SKM-1 treated with dmso at 0.1 percent for 144 hours (cell line): ENCODE measurements around the gene MYH10.

Experiments
- DNase-seq: peaks from one replicate; lab custom pipeline; 2025; ENCODE audit not compliant: unreplicated experiment; lab: John Stamatoyannopoulos, UW

Gene MYH10

GRCh38 chr17:8451933-8452614 is 178.5 kb downstream of the MYH10 start:
- DNase-seq: no peak

- DNase-seq: no peak
These were observed 182.2 kb downstream of the MYH10 start for GRCh38 chr17:8448310-8448709.

DNA sequence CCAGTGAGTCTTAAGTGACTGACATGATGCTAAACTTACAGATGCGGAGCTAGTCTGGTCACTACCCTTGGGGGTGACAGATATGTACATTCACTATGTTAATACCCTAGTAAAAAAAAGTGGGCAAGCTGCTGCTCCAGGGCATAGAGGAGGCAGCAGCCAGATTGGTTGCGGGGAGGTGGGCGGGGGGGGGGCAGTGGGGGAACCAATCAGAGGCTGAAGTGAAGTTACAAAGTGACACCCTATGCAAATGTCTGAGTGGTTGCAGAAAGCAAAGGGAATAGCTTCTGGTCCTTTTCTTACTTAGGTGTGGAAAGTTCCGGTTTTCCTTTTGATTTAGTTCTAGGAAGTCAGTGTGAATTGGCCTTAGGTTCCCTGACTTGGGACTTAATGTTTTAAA is 182.7 kb downstream of the MYH10 start:
- DNase-seq: no peak

DNA sequence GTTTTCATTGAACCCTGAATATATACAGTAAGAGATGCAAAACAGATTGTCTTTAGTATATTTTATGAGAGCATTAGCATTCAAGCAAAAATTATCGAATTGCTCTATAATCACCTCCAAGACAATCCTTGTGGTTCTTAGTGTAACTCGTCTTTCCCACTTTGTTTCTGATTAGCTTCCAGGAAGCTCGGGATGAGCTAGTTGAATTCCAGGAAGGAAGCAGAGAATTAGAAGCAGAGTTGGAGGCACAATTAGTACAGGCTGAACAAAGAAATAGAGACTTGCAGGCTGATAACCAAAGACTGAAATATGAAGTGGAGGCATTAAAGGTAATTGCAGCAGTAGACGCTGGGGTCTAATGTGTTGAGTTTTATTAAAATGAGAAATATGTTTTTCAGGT is 185.0 kb downstream of the MYH10 start:
- no peak for DNase-seq

DNA sequence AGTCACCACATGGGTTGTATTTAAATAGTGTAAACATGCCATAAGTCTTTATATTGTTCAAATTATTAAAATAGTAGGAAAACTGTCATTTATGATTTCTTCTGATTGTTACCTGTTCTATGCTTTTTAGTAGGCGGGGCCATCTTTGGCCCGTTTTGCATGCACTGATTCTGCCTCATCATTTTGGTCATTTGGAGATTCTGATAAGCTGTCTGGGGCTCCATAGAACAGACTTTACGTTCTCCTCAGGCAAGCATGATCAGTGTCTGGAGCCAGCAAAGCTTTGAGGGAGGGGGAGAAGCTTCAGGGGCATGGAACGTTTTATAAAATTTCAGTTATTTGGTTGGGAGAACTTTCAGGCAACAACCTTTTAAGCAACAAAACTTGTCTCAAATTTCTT is 186.0 kb downstream of the MYH10 start:
- no peak for DNase-seq

DNA sequence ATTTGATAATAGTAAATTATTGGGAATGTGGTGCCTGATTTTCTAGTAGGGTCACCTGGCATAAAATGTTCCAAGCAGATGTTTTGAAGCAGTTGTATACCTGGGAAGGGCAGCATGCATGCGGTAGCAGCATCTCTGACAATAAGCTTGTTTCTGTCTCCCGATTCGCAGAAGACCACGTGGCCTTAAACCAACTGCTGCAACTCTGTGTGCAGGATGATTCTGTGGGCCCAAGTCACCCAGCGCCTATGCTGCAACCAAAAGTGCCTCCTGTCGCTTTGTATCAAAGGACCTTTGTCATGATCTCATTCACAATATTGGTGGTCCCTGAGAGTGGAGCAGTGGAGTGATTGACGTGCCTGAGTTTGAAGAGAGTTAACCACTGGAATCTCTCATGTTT is 186.8 kb downstream of the MYH10 start:
- DNase-seq: no peak

DNA sequence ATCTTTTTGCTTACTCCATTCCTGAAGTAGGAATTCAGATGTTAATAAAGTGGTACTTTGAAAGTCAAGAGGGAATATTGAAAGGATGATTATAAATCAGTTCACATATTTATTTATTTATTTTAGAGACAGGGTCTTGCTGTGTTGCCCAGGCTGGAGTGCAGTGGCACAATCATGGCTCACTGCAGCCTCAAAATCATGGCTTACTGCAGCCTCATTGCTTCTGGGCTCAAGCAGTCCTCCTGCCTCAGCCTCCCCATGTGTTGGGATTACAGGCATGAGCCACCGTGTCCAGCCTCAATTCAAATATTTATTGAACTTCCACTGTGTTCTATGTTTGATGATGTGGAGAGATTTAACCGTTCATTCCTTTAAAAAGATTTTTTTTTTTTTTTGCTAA is 188.2 kb downstream of the MYH10 start:
- no peak for DNase-seq

DNA sequence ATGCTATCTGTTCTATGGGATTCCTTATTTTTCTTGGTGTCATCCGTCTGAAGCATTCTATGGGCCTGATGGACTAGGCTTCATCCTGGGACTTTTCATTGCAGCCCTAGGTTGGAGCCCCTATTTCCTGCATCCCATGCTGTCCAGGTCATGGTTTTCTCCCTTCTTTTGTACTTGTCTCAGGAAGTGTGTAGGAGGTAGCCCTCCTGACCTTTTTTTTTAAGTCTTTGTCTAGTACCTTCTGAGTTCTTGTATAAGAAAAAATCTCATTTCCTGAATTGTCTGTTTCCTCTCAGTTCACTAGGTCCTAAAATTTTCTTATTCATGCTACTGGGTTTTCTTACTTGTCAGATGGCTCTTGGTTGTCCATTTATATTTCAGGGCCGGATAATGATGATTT is 188.8 kb downstream of the MYH10 start:
- no peak for DNase-seq

GRCh38 chr17:8439681-8440080 is 190.8 kb downstream of the MYH10 start:
- DNase-seq: no peak

- no peak for DNase-seq
These were observed 192.1 kb downstream of the MYH10 start for GRCh38 chr17:8438441-8438840.

DNA sequence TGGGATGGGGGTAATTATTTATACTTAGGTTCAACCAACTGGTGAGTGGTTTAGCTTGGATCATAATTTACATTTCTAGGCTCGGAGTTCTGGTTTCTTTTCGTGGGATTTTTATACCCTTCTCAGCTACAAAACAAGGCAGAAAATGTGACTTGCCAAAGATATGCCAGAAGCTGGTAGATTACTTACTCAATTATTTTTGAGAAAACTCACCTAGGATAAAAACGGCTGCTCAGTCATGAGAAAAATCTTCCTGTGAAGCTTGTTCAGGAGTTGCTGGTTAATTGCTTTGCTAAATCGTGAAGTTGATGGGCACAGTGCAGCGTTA is 193.7 kb downstream of the MYH10 start:
- no peak for DNase-seq

- DNase-seq: no peak
These were observed 194.2 kb downstream of the MYH10 start for GRCh38 chr17:8436169-8436843.

- DNase-seq: peak; percentile 88
These were observed 195.0 kb downstream of the MYH10 start, which contains the start of gene NDEL1 for GRCh38 chr17:8435245-8436168. Gene NDEL1 (plus strand): TSS chr17:8435884. CDS start chr17:8444272, 8,388 bp downstream.

DNA sequence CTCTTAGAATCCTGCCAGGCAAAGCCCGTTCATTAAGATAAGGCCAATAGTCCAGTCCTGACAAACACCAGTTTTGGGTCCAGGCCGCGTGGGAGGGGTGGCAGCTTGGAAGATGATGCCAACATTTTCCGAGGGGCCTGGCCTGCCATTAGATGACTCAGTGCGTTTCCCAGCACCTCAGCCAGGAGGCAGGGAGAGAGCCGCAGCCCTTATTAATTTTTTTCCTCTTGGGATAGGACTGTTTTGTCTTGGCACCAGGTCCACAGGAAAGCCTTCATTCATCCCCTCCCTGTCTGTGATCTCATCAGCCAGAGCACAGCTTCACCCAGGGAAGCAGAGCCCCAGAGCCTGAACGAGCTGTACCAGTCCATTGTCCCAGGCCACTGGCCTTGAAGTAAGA is 199.6 kb downstream of the MYH10 start:
- DNase-seq: no peak

DNA sequence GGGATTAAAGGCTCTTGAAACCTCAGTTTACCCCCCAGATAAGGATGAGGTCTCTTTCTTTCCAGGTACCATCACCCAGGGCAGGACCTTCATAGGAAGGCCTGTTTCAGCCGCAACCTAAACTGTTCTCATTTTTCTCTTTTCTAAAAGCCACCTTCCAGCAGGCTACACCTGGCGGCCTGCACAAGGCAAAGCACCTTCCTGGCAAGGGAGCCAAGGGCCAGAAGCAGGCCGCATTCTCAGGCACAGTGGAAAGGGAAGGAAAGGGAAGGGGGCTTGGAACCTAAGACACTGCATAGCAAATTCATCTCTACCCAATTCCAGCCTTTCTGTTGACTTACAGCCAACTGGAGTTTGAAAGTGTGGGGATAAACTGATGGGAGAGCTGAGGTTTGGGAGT is 203.7 kb downstream of the MYH10 start:
- no peak for DNase-seq

DNA sequence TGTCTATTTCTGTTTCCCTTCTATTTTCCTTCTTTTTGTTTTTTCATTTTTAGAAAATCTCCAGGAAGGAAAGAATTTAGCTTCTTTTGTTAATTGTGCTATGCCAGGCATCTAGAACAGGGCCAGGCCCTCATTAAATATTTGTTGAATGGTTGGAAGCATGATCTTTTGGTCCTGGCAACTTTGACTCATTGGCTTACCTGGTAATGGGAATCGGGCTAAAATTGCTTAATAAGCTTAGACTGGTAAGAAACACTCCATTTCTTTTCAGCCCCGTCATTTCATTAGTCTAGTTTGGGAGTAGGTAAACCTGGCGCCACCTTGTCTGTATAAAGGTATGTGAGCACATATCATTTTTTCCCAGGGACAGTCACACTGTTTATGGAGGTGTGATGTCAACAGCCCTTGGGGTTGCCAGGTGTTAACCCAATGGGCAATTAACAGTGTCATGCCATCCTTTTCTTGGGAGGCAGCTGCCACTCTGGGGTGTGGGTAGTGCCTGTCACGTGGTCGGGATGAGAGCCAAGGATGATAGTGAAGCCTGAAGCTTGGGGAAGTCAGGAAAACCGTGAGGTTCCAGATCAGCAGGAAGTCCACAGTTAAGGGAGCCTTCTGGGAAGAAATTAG is 204.3 kb downstream of the MYH10 start:
- DNase-seq: no peak
